DMS79 (cell line): ENCODE data around the gene TSKU.

Experiments used
- DNase-seq: peaks from one replicate; lab custom pipeline; 2025; lab: John Stamatoyannopoulos, UW

Gene TSKU

GRCh38 chr11:76752321-76753143, 30.6 kb upstream of the TSKU start:
- DNase-seq, result no peak

- no peak for DNase-seq
Observed at GRCh38 chr11:76753449-76753848, 29.7 kb upstream of the TSKU start.

- no peak for DNase-seq
Observed at GRCh38 chr11:76753950-76754349, 29.2 kb upstream of the TSKU start.

GRCh38 chr11:76756341-76756741, 26.8 kb upstream of the TSKU start:
- no peak for DNase-seq

GRCh38 chr11:76758311-76758710, 24.8 kb upstream of the TSKU start:
- DNase-seq, result no peak

- no peak for DNase-seq
Observed at GRCh38 chr11:76759092-76759491, 24.1 kb upstream of the TSKU start.

- DNase-seq, result no peak
Observed at GRCh38 chr11:76759517-76759916, 23.6 kb upstream of the TSKU start.

- DNase-seq, result no peak
Observed at GRCh38 chr11:76760236-76760635, 22.9 kb upstream of the TSKU start.

GRCh38 chr11:76761718-76762355, 21.3 kb upstream of the TSKU start:
- no peak for DNase-seq

GRCh38 chr11:76762356-76762752, 20.8 kb upstream of the TSKU start:
- DNase-seq, result no peak

GRCh38 chr11:76762867-76763572, 20.1 kb upstream of the TSKU start:
- DNase-seq, result no peak

GRCh38 chr11:76763573-76764346, 19.4 kb upstream of the TSKU start:
- DNase-seq, result no peak

GRCh38 chr11:76764941-76765665, 18.1 kb upstream of the TSKU start:
- no peak for DNase-seq

- no peak for DNase-seq
Observed at GRCh38 chr11:76765863-76766350, 17.2 kb upstream of the TSKU start.

- no peak for DNase-seq
Observed at GRCh38 chr11:76766521-76766920, 16.6 kb upstream of the TSKU start.

GRCh38 chr11:76767659-76768058, 15.5 kb upstream of the TSKU start:
- DNase-seq, result no peak

- DNase-seq, result peak; percentile 63
Observed at GRCh38 chr11:76768088-76768908, 14.9 kb upstream of the TSKU start.

GRCh38 chr11:76768909-76769560, 14.1 kb upstream of the TSKU start:
- DNase-seq, result no peak

GRCh38 chr11:76769645-76770586, 13.2 kb upstream of the TSKU start:
- DNase-seq, result no peak
